ENCODE data around the gene SHANK1.

- TF ChIP-seq CTCF (IDR thresholded peaks at IDR 0.05) (no peak), POLR2A (IDR thresholded peaks at IDR 0.05) (no peak)
These were observed 41.3 kb downstream of the SHANK1 start for GRCh38 chr19:50678323-50678722.
